ENCODE data around the gene TMEM107.
A peak's percentile ranks its signal among the peaks of the same experiment; 100 is the strongest.
"Not testable (repeated sequence)": the region's sequence is repeated elsewhere in the genome, so short reads cannot be mapped to it uniquely, and the experiment has no call there.

TMEM107 gene

DNA sequence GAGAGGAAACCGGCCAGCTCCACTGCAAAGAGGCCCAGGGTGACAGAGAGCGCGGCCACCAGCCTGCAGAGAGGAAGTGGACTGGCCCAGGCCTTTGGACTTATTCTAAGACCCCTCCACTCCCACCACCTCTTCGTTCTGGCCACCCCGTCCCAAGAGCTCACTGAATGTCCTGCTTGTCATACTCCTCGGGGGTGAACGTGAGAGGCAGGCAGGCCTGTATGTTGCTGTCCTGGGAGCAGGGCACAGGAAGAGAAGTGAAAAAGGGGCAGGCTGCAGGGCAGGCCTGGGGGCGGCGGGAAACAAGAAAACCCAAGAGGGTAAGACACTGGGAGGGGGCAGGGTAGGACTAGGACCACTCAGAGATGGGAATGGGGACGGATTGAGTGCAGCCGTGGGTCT lies 384 bp downstream of the TMEM107 start:
- peak overlapping the region; percentile 77 for H3K4me3 ChIP-seq (ENCODE audit: control insufficient read depth, low read depth, low read length)
- TF ChIP-seq, protein P1, sequence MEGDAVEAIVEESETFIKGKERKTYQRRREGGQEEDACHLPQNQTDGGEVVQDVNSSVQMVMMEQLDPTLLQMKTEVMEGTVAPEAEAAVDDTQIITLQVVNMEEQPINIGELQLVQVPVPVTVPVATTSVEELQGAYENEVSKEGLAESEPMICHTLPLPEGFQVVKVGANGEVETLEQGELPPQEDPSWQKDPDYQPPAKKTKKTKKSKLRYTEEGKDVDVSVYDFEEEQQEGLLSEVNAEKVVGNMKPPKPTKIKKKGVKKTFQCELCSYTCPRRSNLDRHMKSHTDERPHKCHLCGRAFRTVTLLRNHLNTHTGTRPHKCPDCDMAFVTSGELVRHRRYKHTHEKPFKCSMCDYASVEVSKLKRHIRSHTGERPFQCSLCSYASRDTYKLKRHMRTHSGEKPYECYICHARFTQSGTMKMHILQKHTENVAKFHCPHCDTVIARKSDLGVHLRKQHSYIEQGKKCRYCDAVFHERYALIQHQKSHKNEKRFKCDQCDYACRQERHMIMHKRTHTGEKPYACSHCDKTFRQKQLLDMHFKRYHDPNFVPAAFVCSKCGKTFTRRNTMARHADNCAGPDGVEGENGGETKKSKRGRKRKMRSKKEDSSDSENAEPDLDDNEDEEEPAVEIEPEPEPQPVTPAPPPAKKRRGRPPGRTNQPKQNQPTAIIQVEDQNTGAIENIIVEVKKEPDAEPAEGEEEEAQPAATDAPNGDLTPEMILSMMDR (conservative IDR thresholded peaks at IDR 0.05; ENCODE audit: control insufficient read depth, insufficient read depth, low read depth, low read length): no peak
- DNase-seq (ENCODE audit: low read depth): no peak

GRCh38 chr17:8173871-8174322 lies 2.3 kb downstream of the TMEM107 start:
- H3K4me3 ChIP-seq (ENCODE audit: control insufficient read depth, low read depth, low read length): peak overlapping the region; percentile 46
- no peak for DNase-seq (ENCODE audit: low read depth)
- TF ChIP-seq, protein P1 (conservative IDR thresholded peaks at IDR 0.05; ENCODE audit: control insufficient read depth, insufficient read depth, low read depth, low read length): no peak

GRCh38 chr17:8173056-8173870 lies 2.9 kb downstream of the TMEM107 start:
- DNase-seq (ENCODE audit: low read depth): peak; percentile 99
- TF ChIP-seq, protein P1 (conservative IDR thresholded peaks at IDR 0.05; ENCODE audit: control insufficient read depth, insufficient read depth, low read depth, low read length): no peak
- H3K4me3 ChIP-seq (ENCODE audit: control insufficient read depth, low read depth, low read length): peak overlapping the region; percentile 46

- not testable (repeated sequence) for H3K4me3 ChIP-seq (ENCODE audit: control insufficient read depth, low read depth, low read length); DNase-seq (ENCODE audit: low read depth)
Measured at GRCh38 chr17:8170186-8170585, 6.0 kb downstream of the TMEM107 start.

DNA sequence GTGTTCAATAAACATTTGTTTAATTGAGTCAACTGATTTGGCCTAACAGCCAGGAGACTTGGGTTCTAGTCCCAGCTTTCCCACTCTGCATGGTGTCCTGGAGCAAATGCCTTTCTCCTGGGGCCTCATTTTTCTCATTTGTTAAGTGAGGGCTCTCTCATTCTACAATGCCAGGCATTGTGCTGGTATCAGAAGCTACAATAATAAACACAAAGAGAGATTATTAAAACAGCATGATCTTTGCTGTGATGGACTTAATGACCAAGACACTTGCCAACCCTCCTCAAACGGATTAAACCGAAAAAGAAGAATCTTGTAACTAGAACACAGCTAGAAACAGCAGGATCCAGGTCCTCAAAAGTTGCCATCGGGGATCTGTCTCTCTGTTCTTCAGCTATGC lies 8.7 kb downstream of the TMEM107 start:
- no peak overlapping the region for H3K4me3 ChIP-seq (ENCODE audit: control insufficient read depth, low read depth, low read length)
- TF ChIP-seq, protein P1 (conservative IDR thresholded peaks at IDR 0.05; ENCODE audit: control insufficient read depth, insufficient read depth, low read depth, low read length): no peak
- DNase-seq (ENCODE audit: low read depth): no peak

DNA sequence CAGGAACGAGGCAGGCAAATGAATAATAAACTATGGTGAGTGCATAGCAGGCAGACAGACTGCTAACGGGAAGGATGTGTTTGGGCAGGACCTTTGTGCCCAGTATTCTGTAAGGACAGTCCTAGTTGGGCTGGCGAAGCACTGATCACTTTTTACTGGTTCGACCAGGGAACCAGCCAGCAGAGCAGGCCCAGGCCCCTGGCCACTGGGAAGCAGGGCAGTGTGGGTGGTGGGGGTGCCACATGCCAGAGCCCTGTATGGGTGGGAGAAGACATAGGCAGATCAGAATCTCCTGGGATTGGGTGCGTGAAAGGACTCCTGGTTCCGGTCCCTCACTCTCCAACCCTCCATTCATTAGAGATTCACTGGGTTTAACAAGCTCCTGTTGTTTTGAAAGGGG lies 9.4 kb downstream of the TMEM107 start:
- TF ChIP-seq, protein P1 (conservative IDR thresholded peaks at IDR 0.05; ENCODE audit: control insufficient read depth, insufficient read depth, low read depth, low read length): no peak
- H3K4me3 ChIP-seq (ENCODE audit: control insufficient read depth, low read depth, low read length): no peak overlapping the region
- no peak for DNase-seq (ENCODE audit: low read depth)

DNA sequence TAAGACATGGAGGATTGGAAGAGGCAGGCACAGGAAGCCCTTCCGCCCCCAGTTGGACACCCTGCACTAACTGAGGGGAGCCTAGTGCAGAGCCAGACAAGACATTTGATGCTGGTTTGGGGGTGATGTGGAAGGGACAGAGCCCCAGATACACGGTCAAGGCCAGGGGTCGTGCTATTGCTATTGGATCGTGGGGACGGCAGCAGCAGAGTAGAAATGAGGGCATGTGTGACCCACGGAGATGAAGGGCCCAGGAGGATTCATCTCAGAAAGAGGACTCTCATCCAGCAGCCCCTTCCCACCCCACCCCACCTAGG lies 11.4 kb downstream of the TMEM107 start:
- no peak for DNase-seq (ENCODE audit: low read depth)
- no peak overlapping the region for H3K4me3 ChIP-seq (ENCODE audit: control insufficient read depth, low read depth, low read length)
- TF ChIP-seq, protein P1 (conservative IDR thresholded peaks at IDR 0.05; ENCODE audit: control insufficient read depth, insufficient read depth, low read depth, low read length): no peak

All from fibroblast of mammary gland (primary cell).